NCI-H82 treated with DMSO at 0.1 percent for 48 hours (cell line): ENCODE data around the gene TMUB1.

ENCODE experiments used
- DNase-seq: peaks from one replicate; lab custom pipeline; 2025; ENCODE audit not compliant: unreplicated experiment; lab: John Stamatoyannopoulos, UW

Gene TMUB1

GRCh38 chr7:151083071-151083823 is at the start of gene TMUB1:
TSS of gene TMUB1 (minus strand) at chr7:151083493. CDS start at chr7:151082563, 930 bp downstream.
- peak; percentile 44 for DNase-seq

GRCh38 chr7:151132461-151133205 is 49.3 kb upstream of the TMUB1 start:
- DNase-seq, result no peak

- DNase-seq, result no peak
These were observed 48.5 kb upstream of the TMUB1 start for GRCh38 chr7:151131592-151132293.

- DNase-seq, result no peak
These were observed 47.9 kb upstream of the TMUB1 start for GRCh38 chr7:151131224-151131591.

GRCh38 chr7:151130741-151131157 is 47.5 kb upstream of the TMUB1 start:
- no peak for DNase-seq

GRCh38 chr7:151129960-151130591 is 46.8 kb upstream of the TMUB1 start:
- DNase-seq, result no peak

GRCh38 chr7:151129117-151129959 is 46.0 kb upstream of the TMUB1 start:
- no peak for DNase-seq

- no peak for DNase-seq
These were observed 45.4 kb upstream of the TMUB1 start for GRCh38 chr7:151128716-151129115.

- no peak for DNase-seq
These were observed 44.9 kb upstream of the TMUB1 start for GRCh38 chr7:151128144-151128543.

GRCh38 chr7:151126491-151127137 is 43.3 kb upstream of the TMUB1 start:
- DNase-seq, result no peak

GRCh38 chr7:151125846-151126481 is 42.7 kb upstream of the TMUB1 start:
- DNase-seq, result no peak

GRCh38 chr7:151125470-151125845 is 42.2 kb upstream of the TMUB1 start:
- DNase-seq, result no peak

GRCh38 chr7:151124899-151125399 is 41.7 kb upstream of the TMUB1 start:
- DNase-seq, result no peak

GRCh38 chr7:151124481-151124880 is 41.2 kb upstream of the TMUB1 start:
- no peak for DNase-seq

- DNase-seq, result peak; percentile 70
These were observed 40.6 kb upstream of the TMUB1 start for GRCh38 chr7:151123822-151124464.

- DNase-seq, result no peak
These were observed 40.0 kb upstream of the TMUB1 start for GRCh38 chr7:151123158-151123821.

- DNase-seq, result no peak
These were observed 39.5 kb upstream of the TMUB1 start for GRCh38 chr7:151122796-151123157.

GRCh38 chr7:151122276-151122675 is 39.0 kb upstream of the TMUB1 start:
- DNase-seq, result no peak
